Measurements from ENCODE around the gene CD79A.

Gene CD79A

DNA sequence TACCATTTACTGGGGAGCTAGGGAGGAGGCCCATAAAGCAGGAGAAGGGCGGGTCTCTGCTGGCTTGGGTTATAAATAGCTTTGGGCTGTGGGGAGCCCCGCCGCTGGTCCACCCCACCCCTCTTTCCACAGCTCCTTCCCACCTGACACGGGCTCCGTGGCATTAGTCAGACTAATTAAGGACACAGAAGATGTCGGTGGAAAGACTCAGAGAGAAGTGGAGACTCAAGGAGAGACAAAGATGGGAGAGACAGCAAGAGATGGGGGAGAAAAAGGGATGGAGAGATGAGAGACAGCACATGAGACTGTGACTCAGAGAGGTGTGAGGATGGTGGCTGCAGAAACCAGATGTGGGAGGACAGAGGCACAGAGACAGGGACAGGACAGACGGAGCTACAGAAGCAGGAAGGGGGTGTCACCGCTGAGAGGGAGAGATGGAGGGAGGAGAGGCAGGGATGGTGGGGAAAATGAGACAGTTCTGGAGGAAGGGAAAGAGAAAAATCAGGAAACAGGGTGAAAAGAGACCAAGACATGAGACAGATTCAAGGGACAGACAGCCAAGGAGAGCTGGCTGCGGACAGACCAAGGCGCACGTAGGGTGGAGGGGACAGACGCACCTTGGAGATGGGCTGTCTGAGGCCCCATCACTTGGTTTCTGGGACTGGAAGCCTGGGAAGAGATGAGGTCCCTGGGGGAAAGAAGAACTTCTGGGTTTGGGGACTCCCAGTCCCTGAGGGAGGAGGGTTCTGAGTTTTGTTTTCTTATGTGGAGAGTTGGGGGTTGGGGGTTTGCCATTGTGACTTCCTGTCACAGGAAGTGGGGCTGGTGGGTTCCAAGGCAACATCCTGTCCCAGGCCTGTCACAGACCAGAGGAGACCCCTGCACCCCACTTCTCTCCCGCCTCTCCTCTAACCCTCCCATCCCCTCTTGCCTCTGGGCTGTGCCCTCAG lies 10.0 kb downstream of the CD79A start:
- peak; percentile 56 for DNase-seq

GRCh38 chr19:41887711-41888382 lies 10.8 kb downstream of the CD79A start:
- peak; percentile 88 for DNase-seq

DNA sequence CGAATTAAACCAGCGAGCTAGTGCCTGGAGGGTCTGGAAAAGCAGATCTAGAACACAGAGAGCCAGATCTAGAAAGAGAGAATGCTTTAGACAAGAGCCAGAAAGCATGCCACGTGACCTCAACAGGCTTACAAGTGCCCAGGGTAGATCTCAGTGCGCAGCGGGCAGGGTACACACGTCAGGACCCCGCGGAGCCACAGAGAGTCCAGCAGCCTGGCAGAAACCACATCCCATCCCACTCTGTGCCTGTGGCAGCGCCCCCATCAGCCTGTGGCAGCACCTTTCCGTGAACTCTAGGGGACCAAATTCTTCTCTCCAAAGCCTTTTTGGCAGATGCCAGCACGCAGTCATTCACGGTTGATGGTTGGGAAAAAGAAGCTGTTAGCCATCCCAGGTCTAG lies 11.8 kb downstream of the CD79A start:
- DNase-seq, result no peak

DNA sequence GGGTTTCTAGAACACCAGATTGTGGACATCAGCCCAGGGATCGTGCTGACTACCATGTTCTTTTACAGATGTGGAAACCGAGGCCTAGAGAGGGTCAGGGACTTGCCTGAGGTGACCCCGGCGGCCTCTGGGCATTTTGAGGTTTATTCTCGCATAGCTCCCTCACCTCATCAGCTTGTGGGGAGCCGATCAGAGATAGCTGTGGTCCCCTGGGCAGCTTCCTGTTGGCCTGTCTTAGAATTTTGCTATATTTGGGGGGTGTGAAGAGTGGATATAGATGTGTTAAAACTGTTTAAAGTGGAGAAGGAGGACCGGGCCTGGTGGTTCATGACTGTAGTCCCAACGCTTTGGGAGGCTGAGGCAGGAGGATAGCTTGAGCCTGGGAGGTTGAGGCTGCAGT lies 12.8 kb downstream of the CD79A start:
- DNase-seq, result no peak

- no peak for DNase-seq
These were observed 13.9 kb downstream of the CD79A start for GRCh38 chr19:41890936-41891335.

DNA sequence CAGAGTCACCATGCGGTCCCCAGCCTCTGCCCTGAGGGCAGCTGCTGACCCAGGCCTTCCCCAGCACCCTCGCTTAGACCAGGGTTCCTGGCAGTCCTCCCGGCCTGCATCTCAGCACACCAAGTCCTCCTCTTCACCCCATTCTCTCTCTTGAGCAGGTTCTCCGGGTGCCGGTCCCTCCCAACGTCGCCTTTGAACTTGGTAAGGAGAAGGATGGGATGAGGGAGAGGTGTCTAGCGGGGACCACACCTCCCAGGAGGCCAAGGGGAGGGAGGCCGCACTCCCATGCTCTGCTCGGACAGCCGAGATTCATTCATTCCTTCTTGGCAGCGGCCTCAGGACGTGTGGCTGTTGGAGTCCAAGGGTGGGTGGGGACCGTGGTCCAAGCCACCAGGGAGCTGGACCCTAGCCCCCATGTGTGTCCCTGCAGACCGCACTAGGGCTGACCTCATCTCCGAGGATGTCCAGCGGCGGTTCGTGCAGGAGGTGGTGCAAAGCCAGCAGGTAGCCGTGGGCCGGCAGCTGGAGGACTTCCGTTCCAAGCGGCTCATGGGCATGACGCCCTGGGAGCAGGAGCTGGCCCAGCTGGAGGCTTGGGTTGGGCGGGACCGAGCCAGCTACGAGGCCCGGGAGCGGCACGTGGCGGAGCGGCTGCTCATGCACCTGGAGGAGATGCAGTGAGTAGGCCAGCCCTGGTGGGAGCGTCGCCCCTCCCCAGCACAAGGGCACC lies 15.3 kb downstream of the CD79A start:
- no peak for DNase-seq

GRCh38 chr19:41893899-41894298 lies 16.8 kb downstream of the CD79A start:
- DNase-seq, result no peak

GRCh38 chr19:41894350-41894749 lies 17.3 kb downstream of the CD79A start:
- no peak for DNase-seq

DNA sequence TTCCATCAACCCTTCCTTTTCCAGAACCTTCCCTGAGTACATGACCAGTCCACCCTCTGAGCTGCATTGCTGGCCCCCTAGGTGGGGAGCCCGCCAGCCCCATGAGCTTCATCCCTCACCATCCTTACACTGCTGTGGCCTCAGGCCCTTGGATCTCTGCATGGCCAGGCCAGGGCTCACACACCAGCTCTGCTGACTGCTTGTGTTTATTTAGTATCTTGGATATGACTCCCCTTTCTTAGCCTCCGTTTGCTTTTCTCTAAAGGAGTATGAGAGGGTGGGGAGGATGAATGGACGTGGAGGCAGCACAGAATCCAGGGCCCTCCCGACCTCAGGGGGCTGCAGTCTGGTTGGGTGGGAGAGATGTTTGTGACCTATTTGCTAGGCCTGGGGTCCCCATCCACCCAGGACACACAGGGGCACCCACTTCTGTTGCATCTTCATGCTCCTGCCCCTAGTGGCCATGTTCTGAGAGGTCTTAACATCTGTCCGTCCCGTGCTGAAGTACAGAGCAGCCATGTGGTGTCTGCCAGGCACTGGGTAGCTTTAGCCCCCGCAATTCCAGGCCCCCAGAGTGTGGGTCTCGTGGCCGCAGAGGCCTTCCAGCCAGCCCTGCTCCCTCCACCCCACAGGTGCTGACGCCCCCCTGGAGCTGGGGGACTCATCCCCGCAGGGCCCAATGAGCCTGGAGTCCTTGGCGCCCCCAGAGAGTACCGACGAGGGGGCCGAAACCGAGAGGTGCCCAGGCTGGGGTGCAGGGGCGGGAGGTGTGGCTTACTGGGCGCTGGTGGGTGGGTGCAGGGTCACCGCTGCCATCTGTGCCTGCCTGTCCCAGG lies 18.9 kb downstream of the CD79A start:
- DNase-seq, result no peak

DNA sequence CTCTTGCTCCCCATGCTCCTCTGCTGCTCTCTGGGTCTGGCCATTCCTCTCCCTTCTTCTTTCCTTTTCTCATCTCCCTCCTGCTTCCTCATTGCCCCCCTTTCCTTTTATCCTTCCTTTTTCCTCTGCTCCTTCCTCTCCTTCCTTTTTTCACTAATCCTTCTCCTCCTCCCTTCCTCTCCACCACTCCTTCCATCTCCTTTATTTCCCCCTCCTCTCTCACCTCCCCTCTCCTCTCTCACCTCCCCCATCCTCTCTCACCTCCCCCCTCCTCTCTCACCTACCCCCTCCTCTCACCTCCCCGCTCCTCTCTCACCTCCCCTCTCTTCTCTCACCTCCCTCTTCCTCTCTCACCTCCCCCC lies 19.5 kb downstream of the CD79A start:
- DNase-seq, result no peak

DNA sequence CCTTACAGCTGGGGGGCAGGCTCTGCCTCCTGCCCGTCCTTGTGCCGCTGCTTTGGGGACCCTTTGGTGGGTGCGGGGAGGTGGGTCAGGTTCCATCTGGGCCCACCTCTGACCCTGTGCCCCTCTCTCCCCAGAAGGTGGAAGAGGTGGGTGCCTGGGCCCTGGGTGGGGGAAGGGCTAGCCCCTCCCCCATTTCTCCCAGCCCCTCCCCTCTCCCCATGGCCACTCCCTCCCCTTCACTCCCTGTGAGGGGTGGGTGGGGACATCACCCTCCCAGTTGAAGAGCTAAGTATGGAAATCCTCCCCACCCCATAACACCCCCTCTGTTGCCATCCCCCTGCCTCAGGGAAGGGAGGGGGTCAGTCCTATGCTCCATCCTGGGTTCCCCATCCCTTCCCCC lies 20.1 kb downstream of the CD79A start:
- DNase-seq, result no peak

GRCh38 chr19:41897820-41898219 lies 20.7 kb downstream of the CD79A start:
- DNase-seq, result no peak

GRCh38 chr19:41898235-41898634 lies 21.2 kb downstream of the CD79A start:
- no peak for DNase-seq

DNA sequence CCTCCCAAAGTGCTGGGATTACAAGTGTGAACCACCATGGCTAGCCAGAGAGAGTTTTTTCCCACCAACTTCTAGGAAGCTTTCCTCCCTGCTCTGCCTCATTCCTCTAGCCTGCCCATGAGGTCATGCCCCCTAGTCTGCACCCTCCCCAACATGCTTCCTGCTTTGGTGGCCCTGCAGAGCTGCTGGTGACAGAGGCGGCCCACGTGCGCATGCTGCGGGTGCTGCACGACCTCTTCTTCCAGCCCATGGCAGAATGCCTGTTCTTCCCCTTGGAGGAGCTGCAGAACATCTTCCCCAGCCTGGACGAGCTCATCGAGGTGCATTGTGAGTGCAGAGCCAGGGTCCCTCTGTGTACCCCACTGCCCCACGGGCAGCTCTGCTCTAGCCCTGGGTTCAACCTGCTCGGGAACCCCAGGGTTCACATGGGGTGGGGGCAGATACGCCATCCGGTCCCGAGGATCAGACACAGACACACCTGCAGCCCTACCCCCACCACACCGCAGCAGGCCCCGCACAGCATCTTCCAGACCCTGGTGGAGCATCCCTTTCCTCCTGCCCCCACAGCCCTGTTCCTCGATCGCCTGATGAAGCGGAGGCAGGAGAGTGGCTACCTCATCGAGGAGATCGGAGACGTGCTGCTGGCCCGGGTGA lies 24.8 kb downstream of the CD79A start:
- no peak for DNase-seq

GRCh38 chr19:41902594-41902993 lies 25.5 kb downstream of the CD79A start:
- no peak for DNase-seq

- no peak for DNase-seq
These were observed 26.3 kb downstream of the CD79A start for GRCh38 chr19:41903193-41903953.

- DNase-seq, result no peak
These were observed 27.2 kb downstream of the CD79A start for GRCh38 chr19:41904118-41904870.

DNA sequence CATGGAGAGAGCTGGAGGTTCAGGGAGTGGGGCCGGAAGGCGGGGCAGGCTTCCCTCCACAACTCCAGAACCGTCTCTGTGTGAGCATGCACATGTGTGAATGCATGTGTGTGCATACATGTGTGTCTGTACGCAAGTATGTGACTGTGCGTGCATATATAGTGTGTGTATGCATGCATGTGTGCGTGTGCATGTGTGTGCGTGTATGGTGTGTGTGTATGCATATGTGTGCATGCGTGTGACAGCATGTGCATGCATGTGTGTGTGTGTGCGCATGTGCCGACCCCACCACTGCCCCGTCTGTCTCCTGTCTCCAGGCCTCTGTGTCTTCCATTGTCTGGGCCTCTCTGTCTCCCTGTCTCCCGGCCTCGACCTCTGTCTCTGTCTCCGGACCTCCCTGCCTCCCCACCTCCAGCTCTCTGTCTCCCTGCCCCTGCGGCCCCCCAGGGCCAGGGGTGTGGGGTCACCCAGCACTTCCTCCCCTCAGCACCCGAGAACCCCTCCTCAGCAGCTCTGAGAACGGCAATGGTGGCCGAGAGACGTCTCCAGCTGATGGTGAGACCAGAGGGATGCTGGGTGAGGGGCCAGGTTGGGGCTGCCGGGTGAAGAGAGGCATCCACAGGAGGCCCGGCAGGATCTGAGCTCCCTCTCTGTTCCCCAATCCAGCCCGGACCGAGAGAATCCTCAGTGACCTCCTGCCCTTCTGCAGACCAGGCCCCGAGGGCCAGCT lies 28.4 kb downstream of the CD79A start:
- no peak for DNase-seq

- DNase-seq, result no peak
These were observed 29.2 kb downstream of the CD79A start for GRCh38 chr19:41906271-41906670.

All from activated naive CD4-positive, alpha-beta T cell treated with anti-CD3 and anti-CD28 coated beads, Interleukin-2, amount 50 U/mL, for 16 hours (primary cell).